Osteoblast (primary cell): ENCODE measurements around the gene KAZN. TPM values are rescaled to one million over a fixed set of nuclear protein-coding genes. Genes with fewer than 3 reads are reported as not detected.

Experiments
- DNase-seq: peaks from one replicate; pipeline ENCODE4 v3.0.0; 2011; ENCODE audit warnings: low spot score, mixed read lengths; ENCODE audit not compliant: insufficient read length; ENCODE audit errors: missing footprints
- H2AFZ ChIP-seq: 2 replicates; pipeline ENCODE4 v1.6.0; 2011; ENCODE audit warnings: mild to moderate bottlenecking, low read length
- H3K27ac ChIP-seq: 2 replicates; pipeline ENCODE4 v1.5.1; 2011; ENCODE audit warnings: mild to moderate bottlenecking, low read depth, low read length, moderate library complexity
- H3K27me3 ChIP-seq: 2 replicates; pipeline ENCODE4 v1.6.0; 2012; ENCODE audit warnings: mild to moderate bottlenecking, control low read depth, inconsistent platforms, low read length, moderate library complexity; ENCODE audit not compliant: insufficient read depth
- H3K36me3 ChIP-seq: 2 replicates; pipeline ENCODE4 v1.5.1; 2011; ENCODE audit warnings: mild to moderate bottlenecking, low read length, control low read depth, moderate library complexity; ENCODE audit not compliant: insufficient read depth
- H3K4me1 ChIP-seq: 2 replicates; pipeline ENCODE4 v1.5.1; 2011; ENCODE audit warnings: mild to moderate bottlenecking, low read length, control low read depth, moderate library complexity; ENCODE audit not compliant: insufficient read depth
- H3K4me2 ChIP-seq: 2 replicates; pipeline ENCODE4 v1.6.0; 2011; ENCODE audit warnings: mild to moderate bottlenecking, low read length; ENCODE audit not compliant: insufficient read depth
- H3K4me3 ChIP-seq: fragments of 200-600 bp; sonication (generic); 3 replicates; pipeline ENCODE4 v1.5.1; 2012; ENCODE audit warnings: mild to moderate bottlenecking, low read length, inconsistent platforms; ENCODE audit not compliant: insufficient read depth
- H3K79me2 ChIP-seq: 2 replicates; pipeline ENCODE4 v1.6.0; 2012; ENCODE audit warnings: mild to moderate bottlenecking, low read length, control low read depth, inconsistent platforms; ENCODE audit not compliant: insufficient read depth
- H3K9me3 ChIP-seq: 2 replicates; pipeline ENCODE4 v1.5.1; 2011; ENCODE audit warnings: low read depth, low read length, control low read depth
- H4K20me1 ChIP-seq: 2 replicates; pipeline ENCODE4 v1.6.0; 2012; ENCODE audit warnings: mild to moderate bottlenecking, low read length, control low read depth; ENCODE audit not compliant: insufficient read depth
- CTCF ChIP-seq: IDR thresholded peaks from 2 replicates; pipeline ENCODE4 v1.5.1; 2011; ENCODE audit warnings: mild to moderate bottlenecking, low read depth, low read length, moderate library complexity; ENCODE audit errors: extremely low read depth
- total RNA-seq: library from RNA; depleted of rRNA; stranded (reverse); fragments of >200 nt; gene quantifications from 2 replicates; pipeline ENCODE4 v1.2.3, GENCODE V29; 2012

KAZN gene
- total RNA-seq, 1 donor: 9.0 TPM

GRCh38 chr1:15156807-15157380, 558.4 kb downstream of the KAZN start:
- DNase-seq: no peak
- no peak for TF ChIP-seq CTCF

GRCh38 chr1:15157524-15158399, 559.3 kb downstream of the KAZN start:
- H3K4me2 ChIP-seq: no peak overlapping the region
- peaks cover 24% of the 10 kb centered on the region for H3K4me1 ChIP-seq
- H3K36me3 ChIP-seq: no peaks in the 10 kb centered on the region
- no peak overlapping the region for H2AFZ ChIP-seq
- H3K4me3 ChIP-seq: no peak overlapping the region
- no peaks in the 10 kb centered on the region for H3K27me3 ChIP-seq
- no peaks in the 10 kb centered on the region for H3K79me2 ChIP-seq
- no peaks in the 10 kb centered on the region for H3K9me3 ChIP-seq
- no peak for TF ChIP-seq CTCF
- no peaks in the 10 kb centered on the region for H4K20me1 ChIP-seq
- no peak overlapping the region for H3K27ac ChIP-seq
- DNase-seq: peak; percentile 65

More at GRCh38 chr1:15156807-15157380, 558.4 kb downstream of the KAZN start:
- H3K27ac ChIP-seq: no peak overlapping the region
- H4K20me1 ChIP-seq: no peaks in the 10 kb centered on the region
- H3K4me3 ChIP-seq: no peak overlapping the region
- H3K9me3 ChIP-seq: no peaks in the 10 kb centered on the region
- H3K4me1 ChIP-seq: peaks cover 24% of the 10 kb centered on the region
- H3K4me2 ChIP-seq: no peak overlapping the region
- H3K27me3 ChIP-seq: peaks cover 3% of the 10 kb centered on the region
- no peaks in the 10 kb centered on the region for H3K36me3 ChIP-seq
- H2AFZ ChIP-seq: no peak overlapping the region
- no peaks in the 10 kb centered on the region for H3K79me2 ChIP-seq

- TF ChIP-seq CTCF: no peak
- Histone ChIP-seq H3K9me3 (no peaks in the 10 kb centered on the region), H2AFZ (peak overlapping the region; percentile 2), H3K4me1 (peaks cover 18% of the 10 kb centered on the region), H3K36me3 (no peaks in the 10 kb centered on the region), H4K20me1 (no peaks in the 10 kb centered on the region), H3K79me2 (no peaks in the 10 kb centered on the region), H3K4me2 (peak overlapping the region; percentile 34), H3K27ac (peak overlapping the region; percentile 11), H3K4me3 (no peak overlapping the region), H3K27me3 (no peaks in the 10 kb centered on the region)
- DNase-seq: peak; percentile 77
Measured at GRCh38 chr1:15158506-15159165, 560.2 kb downstream of the KAZN start.

GRCh38 chr1:15159166-15159555, 560.7 kb downstream of the KAZN start:
- Histone ChIP-seq H4K20me1 (no peaks in the 10 kb centered on the region), H3K4me3 (no peak overlapping the region), H3K36me3 (no peaks in the 10 kb centered on the region), H3K4me1 (peaks cover 15% of the 10 kb centered on the region), H3K9me3 (no peaks in the 10 kb centered on the region), H2AFZ (peak overlapping the region; percentile 2), H3K79me2 (no peaks in the 10 kb centered on the region), H3K4me2 (peak overlapping the region; percentile 34), H3K27me3 (no peaks in the 10 kb centered on the region), H3K27ac (no peak overlapping the region)
- no peak for TF ChIP-seq CTCF
- DNase-seq: no peak
